Measurements from ENCODE around the gene KNG1.

Gene KNG1

GRCh38 chr3:186782542-186783057 lies 65.4 kb downstream of the KNG1 start:
- DNase-seq, result no peak

GRCh38 chr3:186783058-186783730 lies 66.0 kb downstream of the KNG1 start, which contains the start of gene EIF4A2:
EIF4A2 (plus strand) TSS chr3:186783577; CDS start chr3:186783611, 34 bp downstream.
- peak; percentile 89 for DNase-seq

- peak; percentile 64 for DNase-seq
Measured at GRCh38 chr3:186783731-186784515, 66.8 kb downstream of the KNG1 start.

GRCh38 chr3:186784820-186785494 lies 67.8 kb downstream of the KNG1 start:
- DNase-seq, result no peak

GRCh38 chr3:186785495-186786018 lies 68.4 kb downstream of the KNG1 start:
- DNase-seq, result no peak

- no peak for DNase-seq
Measured at GRCh38 chr3:186786922-186787321, 69.8 kb downstream of the KNG1 start.

GRCh38 chr3:186787642-186788481 lies 70.7 kb downstream of the KNG1 start:
- no peak for DNase-seq

- DNase-seq, result no peak
Measured at GRCh38 chr3:186788482-186789370, 71.6 kb downstream of the KNG1 start.

- DNase-seq, result no peak
Measured at GRCh38 chr3:186789554-186790260, 72.5 kb downstream of the KNG1 start.

GRCh38 chr3:186790261-186790981 lies 73.3 kb downstream of the KNG1 start:
- no peak for DNase-seq

All from stimulated activated naive CD4-positive, alpha-beta T cell treated with Interleukin-2 at 50 U/mL for 16 hours (primary cell).